ENCODE results near the gene VSNL1. TPM values are rescaled to one million over a fixed set of nuclear protein-coding genes. Genes with fewer than 3 reads are reported as not detected.

Gene VSNL1
- total and polyA plus RNA-seq, 2 experiments from 2014 or later = 102 to 112 TPM

GRCh38 chr2:17518212-17519154 is 22.0 kb upstream of the VSNL1 start, which contains the start of gene RAD51AP2:
RAD51AP2 (minus strand) TSS chr2:17518440; CDS start chr2:17518415, 25 bp downstream.
- Mint-ChIP-seq H3K36me3 (ENCODE audit: low read depth) (no peaks in the 10 kb centered on the region), H3K4me1 (peaks cover 44% of the 10 kb centered on the region), H3K27ac (peak within 1 kb of the TSS; percentile 5; the same call in 1 of the 2 replicates), H3K9me3 (no peaks in the 10 kb centered on the region), H3K4me3 (peak within 1 kb of the TSS; percentile 79), H3K27me3 (ENCODE audit: insufficient read depth, low read depth, poor library complexity) (peaks cover 3% of the 10 kb centered on the region)
- Histone ChIP-seq H3K4me3 (peak within 1 kb of the TSS; percentile 61), H3F3A (replicated peaks; ENCODE audit: low read depth) (no peaks in the 10 kb centered on the region), H3K4me2 (peak within 1 kb of the TSS; percentile 82), H4K20me1 (replicated peaks; ENCODE audit: insufficient read depth) (no peaks in the 10 kb centered on the region), H3K79me2 (replicated peaks; ENCODE audit: insufficient read depth) (no peaks in the 10 kb centered on the region), H3K27ac (ENCODE audit: low read depth) (no peak within 1 kb of the TSS), H3K4me1 (ENCODE audit: insufficient read depth) (peaks cover 35% of the 10 kb centered on the region), H2AFZ (peak within 1 kb of the TSS; percentile 91), H3K9me2 (ENCODE audit: insufficient read depth) (no peaks in the 10 kb centered on the region), H3K36me3 (ENCODE audit: insufficient read depth) (no peaks in the 10 kb centered on the region), H3K27me3 (ENCODE audit: insufficient read depth) (no peaks in the 10 kb centered on the region)
- ATAC-seq (peak; percentile 97), DNase-seq (ENCODE audit: low spot score) (peak; percentile 95)
- peak; percentile 54; the same call in 1 of the 2 replicates for TF ChIP-seq POLR2AphosphoS5 (IDR thresholded peaks at IDR 0.05; ENCODE audit: low read depth)
- TF ChIP-seq EZH2 (IDR thresholded peaks at IDR 0.05; ENCODE audit: low read depth, unreplicated experiment) = no peak
- no peak for TF ChIP-seq JUNB (IDR thresholded peaks at IDR 0.05; ENCODE audit: unreplicated experiment)
- TF ChIP-seq CTCF (conservative IDR thresholded peaks at IDR 0.05; ENCODE audit: low read depth in 2 of 2) = no peak

- H3K4me1 ChIP-seq (ENCODE audit: insufficient read depth) = peaks cover 35% of the 10 kb centered on the region
- H3K9me3 Mint-ChIP-seq = no peaks in the 10 kb centered on the region
- DNase-seq (ENCODE audit: low spot score) = peak; percentile 15
- no peaks in the 10 kb centered on the region for H3F3A ChIP-seq (replicated peaks; ENCODE audit: low read depth)
- H3K27ac ChIP-seq (ENCODE audit: low read depth) = no peak overlapping the region
- no peak overlapping the region for H3K27ac Mint-ChIP-seq
- H3K36me3 ChIP-seq (ENCODE audit: insufficient read depth) = no peaks in the 10 kb centered on the region
- no peak overlapping the region for H3K4me2 ChIP-seq
- H4K20me1 ChIP-seq (replicated peaks; ENCODE audit: insufficient read depth) = no peaks in the 10 kb centered on the region
- H3K27me3 ChIP-seq (ENCODE audit: insufficient read depth) = no peaks in the 10 kb centered on the region
- ATAC-seq = no peak
- H3K36me3 Mint-ChIP-seq (ENCODE audit: low read depth) = no peaks in the 10 kb centered on the region
- H3K27me3 Mint-ChIP-seq (ENCODE audit: insufficient read depth, low read depth, poor library complexity) = peaks cover 3% of the 10 kb centered on the region
- H3K9me2 ChIP-seq (ENCODE audit: insufficient read depth) = no peaks in the 10 kb centered on the region
- no peaks in the 10 kb centered on the region for H3K79me2 ChIP-seq (replicated peaks; ENCODE audit: insufficient read depth)
- H3K4me1 Mint-ChIP-seq = peaks cover 49% of the 10 kb centered on the region
- TF ChIP-seq EZH2 (IDR thresholded peaks at IDR 0.05; ENCODE audit: low read depth, unreplicated experiment) = no peak
- no peak for TF ChIP-seq NANOG (IDR thresholded peaks at IDR 0.05; ENCODE audit: borderline replicate concordance)
- TF ChIP-seq JUNB (IDR thresholded peaks at IDR 0.05; ENCODE audit: unreplicated experiment) = no peak
- TF ChIP-seq POLR2AphosphoS5 (IDR thresholded peaks at IDR 0.05; ENCODE audit: low read depth) = no peak
- no peak for TF ChIP-seq CREB1 (CRISPR knock-in tag; IDR thresholded peaks at IDR 0.05; ENCODE audit: low read depth)
- no peak for TF ChIP-seq STAT1 (IDR thresholded peaks at IDR 0.05; ENCODE audit: unreplicated experiment)
- TF ChIP-seq EZH2phosphoT487 (IDR thresholded peaks at IDR 0.05; ENCODE audit: unreplicated experiment) = no peak
- TF ChIP-seq ZNF114 (CRISPR knock-in tag; IDR thresholded peaks at IDR 0.05) = no peak
- no peak for TF ChIP-seq ETS1 (IDR thresholded peaks at IDR 0.05)
- H2AFZ ChIP-seq = no peak overlapping the region
- no peak overlapping the region for H3K4me3 ChIP-seq
- no peak overlapping the region for H3K4me3 Mint-ChIP-seq
Measured at GRCh38 chr2:17519486-17519885, 21.0 kb upstream of the VSNL1 start.

Data from GM23338 (cell line).